ENCODE results near the gene PDCD2L.

Gene PDCD2L

GRCh38 chr19:34404109-34404909, at the start of gene PDCD2L (continued):
- TF ChIP-seq GLIS1 (tag by site-specific recombination; IDR thresholded peaks at IDR 0.05) (0 out of 2 replicates have a peak, but pooled peaks have one; percentile 29), ZNF391 (tag by site-specific recombination; IDR thresholded peaks at IDR 0.05; ENCODE audit: borderline replicate concordance, low read depth) (peak; percentile 61; the same call in 1 of the 2 replicates), TSHZ1 (tag by site-specific recombination; IDR thresholded peaks at IDR 0.05; ENCODE audit: borderline replicate concordance) (0 out of 2 replicates have a peak, but pooled peaks have one; percentile 8), ZNF311 (tag by site-specific recombination; IDR thresholded peaks at IDR 0.05; ENCODE audit: borderline replicate concordance) (no peak), ZNF398 (tag by site-specific recombination; IDR thresholded peaks at IDR 0.05) (peak; percentile 9; the same call in 1 of the 2 replicates), ZNF514 (tag by site-specific recombination; IDR thresholded peaks at IDR 0.05) (no peak), OSR2 (tag by site-specific recombination; IDR thresholded peaks at IDR 0.05) (no peak), ELK4 (IDR thresholded peaks at IDR 0.05; ENCODE audit: borderline replicate concordance, low read depth, low read length) (no peak), ZNF10 (tag by site-specific recombination; IDR thresholded peaks at IDR 0.05) (peak; percentile 89; the same call in 1 of the 2 replicates), ZNF639 (tag by site-specific recombination; IDR thresholded peaks at IDR 0.05) (0 out of 2 replicates have a peak, but pooled peaks have one; percentile 10), PRDM6 (tag by site-specific recombination; IDR thresholded peaks at IDR 0.05) (no peak), ZNF654 (tag by site-specific recombination; IDR thresholded peaks at IDR 0.05; ENCODE audit: low read depth) (no peak), INSM2 (tag by site-specific recombination; IDR thresholded peaks at IDR 0.05) (no peak; the same call in 1 of the 2 replicates), CTCF (tag by site-specific recombination; IDR thresholded peaks at IDR 0.05) (peak; percentile 76), ZNF146 (tag by site-specific recombination; IDR thresholded peaks at IDR 0.05) (peak; percentile 20; the same call in 1 of the 2 replicates), ZNF354C (tag by site-specific recombination; IDR thresholded peaks at IDR 0.05; ENCODE audit: borderline replicate concordance, low read depth) (no peak), ZNF76 (tag by site-specific recombination; IDR thresholded peaks at IDR 0.05; ENCODE audit: borderline replicate concordance, low read depth) (peak; percentile 69; the same call in 1 of the 2 replicates), ZNF600 (tag by site-specific recombination; IDR thresholded peaks at IDR 0.05) (peak; percentile 96), ZNF510 (tag by site-specific recombination; IDR thresholded peaks at IDR 0.05; ENCODE audit: insufficient replicate concordance) (no peak), HOXA7 (CRISPR knock-in tag; IDR thresholded peaks at IDR 0.05; ENCODE audit: borderline replicate concordance) (peak; percentile 82; the same call in 1 of the 2 replicates)
